GM10266 (cell line): ENCODE data around the gene ARL11.
A peak's percentile ranks its signal among the peaks of the same experiment; 100 is the strongest.

Source experiments
- DNase-seq: peaks from one replicate; pipeline ENCODE4 v3.0.0; 2012; ENCODE audit errors: extremely low spot score
- TF ChIP-seq, protein P1 (sequence below): IDR thresholded peaks from 2 replicates; pipeline ENCODE4 v1.5.1; 2012; ENCODE audit warnings: mild to moderate bottlenecking, low read depth; ENCODE audit not compliant: control insufficient read depth, insufficient read depth; ENCODE audit errors: missing control alignments

Gene ARL11

DNA sequence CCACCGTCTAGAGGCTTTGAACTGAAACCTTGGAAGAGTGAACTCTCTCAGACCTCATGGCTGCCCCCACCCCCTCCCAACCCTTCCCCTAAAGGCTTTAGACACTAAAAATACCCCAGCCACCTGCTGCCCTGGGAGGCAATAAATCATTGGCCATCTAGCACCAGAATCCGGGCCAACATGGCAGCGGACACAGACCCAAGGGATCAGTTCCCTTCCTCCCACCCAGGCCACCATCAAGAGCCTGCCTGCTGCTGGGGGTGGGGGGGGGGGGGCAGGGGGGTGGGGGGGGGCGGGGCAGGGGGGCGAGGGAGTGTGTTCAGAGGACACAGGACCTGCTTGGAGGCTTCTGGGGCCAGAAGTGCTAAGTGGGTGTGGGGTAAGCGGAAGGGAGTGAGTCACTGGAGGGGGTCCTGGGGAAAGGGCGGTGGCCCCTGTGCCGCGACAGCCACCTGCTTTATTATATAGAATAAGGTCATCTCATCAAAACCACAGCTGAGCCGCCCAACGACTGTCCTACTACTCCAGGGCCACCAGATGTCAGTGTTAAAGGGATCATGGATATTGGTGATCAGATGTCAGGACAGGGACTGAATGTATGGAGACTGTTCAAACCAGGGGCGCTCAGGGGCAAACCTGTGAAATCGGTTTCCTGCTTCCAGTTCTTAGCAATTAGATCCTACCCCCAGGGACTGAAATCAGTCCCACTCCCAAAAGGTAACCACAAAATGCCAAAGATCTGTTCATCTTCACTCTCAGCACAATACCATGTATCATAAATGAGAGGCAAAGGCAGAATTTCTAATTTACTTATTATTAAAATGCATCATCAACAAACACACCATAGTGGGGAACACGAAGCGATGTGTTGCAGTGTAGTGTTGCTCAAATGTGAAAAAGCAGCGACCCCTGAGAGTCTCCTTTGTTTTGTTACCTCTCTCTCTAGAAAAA, 24.3 kb downstream of the ARL11 start:
- TF ChIP-seq, protein P1, sequence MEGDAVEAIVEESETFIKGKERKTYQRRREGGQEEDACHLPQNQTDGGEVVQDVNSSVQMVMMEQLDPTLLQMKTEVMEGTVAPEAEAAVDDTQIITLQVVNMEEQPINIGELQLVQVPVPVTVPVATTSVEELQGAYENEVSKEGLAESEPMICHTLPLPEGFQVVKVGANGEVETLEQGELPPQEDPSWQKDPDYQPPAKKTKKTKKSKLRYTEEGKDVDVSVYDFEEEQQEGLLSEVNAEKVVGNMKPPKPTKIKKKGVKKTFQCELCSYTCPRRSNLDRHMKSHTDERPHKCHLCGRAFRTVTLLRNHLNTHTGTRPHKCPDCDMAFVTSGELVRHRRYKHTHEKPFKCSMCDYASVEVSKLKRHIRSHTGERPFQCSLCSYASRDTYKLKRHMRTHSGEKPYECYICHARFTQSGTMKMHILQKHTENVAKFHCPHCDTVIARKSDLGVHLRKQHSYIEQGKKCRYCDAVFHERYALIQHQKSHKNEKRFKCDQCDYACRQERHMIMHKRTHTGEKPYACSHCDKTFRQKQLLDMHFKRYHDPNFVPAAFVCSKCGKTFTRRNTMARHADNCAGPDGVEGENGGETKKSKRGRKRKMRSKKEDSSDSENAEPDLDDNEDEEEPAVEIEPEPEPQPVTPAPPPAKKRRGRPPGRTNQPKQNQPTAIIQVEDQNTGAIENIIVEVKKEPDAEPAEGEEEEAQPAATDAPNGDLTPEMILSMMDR: peak; percentile 49
- DNase-seq: peak; percentile 54

DNA sequence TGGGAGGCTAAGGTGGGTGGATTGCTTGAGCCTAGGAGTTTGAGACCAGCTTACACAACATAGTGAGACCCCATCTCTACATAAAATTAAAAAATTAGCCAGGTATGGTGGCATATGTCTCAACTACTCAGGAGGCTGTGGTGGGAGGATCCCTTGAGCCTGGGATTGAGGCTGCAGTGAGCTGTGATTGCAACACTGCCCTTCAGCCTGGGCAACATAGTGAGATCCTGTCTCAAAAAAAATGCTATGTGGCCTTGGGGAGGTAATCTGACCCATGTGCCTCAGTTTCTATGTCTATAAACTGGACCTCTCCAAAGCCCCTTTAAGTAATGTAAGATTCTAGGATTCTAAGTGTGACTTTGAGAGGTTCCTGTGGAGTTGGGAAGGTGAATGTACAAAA, 25.2 kb downstream of the ARL11 start:
- TF ChIP-seq, protein P1: no peak
- DNase-seq: no peak

DNA sequence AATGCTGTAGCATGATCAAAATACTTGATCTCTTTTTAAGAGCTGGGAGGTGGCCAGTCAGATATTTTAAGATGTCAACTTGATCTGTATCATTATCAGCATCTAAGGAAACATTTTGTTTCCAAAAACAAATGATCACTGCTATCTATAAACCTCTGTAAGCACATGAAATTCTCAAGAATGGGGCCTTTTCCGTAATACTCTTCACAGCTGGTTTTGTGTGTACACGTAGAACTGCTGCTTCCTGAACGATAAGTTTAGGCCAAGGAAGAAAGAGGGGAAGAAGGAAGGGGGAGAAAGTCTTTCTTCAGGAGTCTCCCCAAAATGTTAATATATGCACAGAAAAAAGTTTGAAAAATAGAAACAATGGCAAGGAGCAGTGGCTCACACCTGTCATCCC, 25.7 kb downstream of the ARL11 start:
- DNase-seq: no peak
- TF ChIP-seq, protein P1: no peak

DNA sequence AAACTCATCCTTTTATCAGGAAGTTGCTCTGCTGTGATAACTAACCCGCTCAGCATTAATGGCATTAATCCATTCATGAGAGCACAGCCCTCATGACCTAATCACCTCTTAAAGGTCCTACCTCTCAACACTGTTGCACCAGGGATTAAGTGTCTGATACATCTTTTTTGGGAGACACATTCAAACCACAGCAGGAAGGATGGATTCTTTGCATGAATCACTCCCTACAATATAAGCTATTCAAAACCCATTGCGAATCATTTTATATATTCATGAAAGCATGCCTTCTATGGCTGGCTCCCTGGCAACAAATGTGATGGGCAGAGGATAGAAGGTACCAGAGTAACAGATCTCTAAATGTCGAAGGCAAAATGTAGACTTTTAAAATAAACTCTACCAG, 27.6 kb downstream of the ARL11 start:
- TF ChIP-seq, protein P1: no peak
- DNase-seq: no peak

DNA sequence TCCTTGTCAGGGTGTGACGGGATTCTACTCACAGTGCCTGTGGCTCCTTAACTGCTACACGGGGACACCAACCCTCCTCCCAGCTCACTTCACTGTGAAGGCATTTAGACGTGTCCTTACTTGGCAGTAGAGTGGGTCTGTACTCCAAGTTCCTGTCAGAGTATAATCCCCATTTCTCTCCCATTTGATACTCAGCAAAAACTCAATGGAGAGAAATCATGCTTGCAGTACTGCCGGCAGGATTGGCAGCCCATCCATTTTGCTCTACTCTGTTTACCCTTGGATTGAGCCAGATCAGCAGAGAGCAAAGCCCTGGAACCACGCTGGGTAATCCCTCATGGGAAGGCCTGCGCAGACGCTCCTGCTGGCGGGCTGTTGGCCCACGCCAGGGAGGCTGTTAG, 28.9 kb downstream of the ARL11 start:
- DNase-seq: no peak
- TF ChIP-seq, protein P1: no peak

DNA sequence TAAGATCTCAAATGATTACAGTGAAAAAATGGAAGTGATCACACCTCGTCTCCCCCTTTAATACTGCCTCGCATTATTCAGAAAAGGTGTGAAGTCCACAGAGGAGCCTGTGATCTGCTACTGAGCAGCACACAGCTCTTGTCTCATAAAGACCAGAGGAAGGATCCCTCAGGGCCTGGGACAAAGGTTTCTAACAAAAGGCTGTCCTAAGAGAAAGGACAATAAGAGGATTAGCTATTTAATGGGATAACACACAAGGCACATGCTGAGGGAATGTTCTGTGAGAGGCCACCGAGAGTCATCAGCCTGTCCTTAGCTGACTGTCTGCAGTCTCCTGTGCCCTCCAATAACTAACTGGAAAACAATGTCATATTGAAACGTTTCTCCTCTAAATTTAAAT, 36.3 kb downstream of the ARL11 start:
- TF ChIP-seq, protein P1: no peak
- DNase-seq: no peak

DNA sequence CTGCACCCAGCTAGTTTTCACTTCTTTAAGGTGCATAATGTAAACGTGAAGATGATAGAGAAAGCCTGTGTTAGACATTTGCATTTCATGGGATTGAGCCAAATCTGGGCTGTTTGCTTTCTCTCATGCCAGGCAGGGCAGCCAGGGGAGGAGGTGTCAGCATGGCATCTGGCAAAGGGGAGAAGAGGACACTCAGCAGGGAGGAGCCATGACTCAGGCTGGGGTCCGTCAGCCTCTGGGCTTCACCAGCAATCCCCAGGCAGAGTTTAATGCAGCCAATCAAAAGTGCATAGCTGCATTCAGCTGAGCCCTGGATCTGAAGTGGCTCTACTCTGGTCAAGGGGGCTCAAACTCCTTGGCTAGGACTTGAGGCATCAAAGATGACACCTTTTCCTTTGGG, 39.5 kb downstream of the ARL11 start:
- no peak for DNase-seq
- TF ChIP-seq, protein P1: no peak
